Heart right ventricle (tissue), 16 donors: Measurements from ENCODE around the gene HRC. TPM values are rescaled to one million over a fixed set of nuclear protein-coding genes. Genes with fewer than 3 reads are reported as not detected.
A peak's percentile ranks its signal among the peaks of the same experiment; 100 is the strongest.

ENCODE experiments used
- ATAC-seq, 8 donors: fragments of 200-7000 bp; cut with Tn5 transposase; one replicate each; pipeline ENCODE4 v1.9.1; 2020; ENCODE audit warnings: mild to moderate bottlenecking in 8 of 8, moderate library complexity in 8 of 8, moderate number of reproducible peaks in 1 of 8
- DNase-seq, 2 donors: peaks; one replicate each; pipeline ENCODE4 v3.0.0-alpha.2; 2020
- H3K27ac ChIP-seq, 10 donors: fragments of 200-600 bp; sonication (generic) in 2 of 10; one replicate each; pipeline versions ENCODE4 v1.5.0 to v1.8.0; 2020 to 2022; ENCODE audit warnings: mild to moderate bottlenecking in 3 of 10
- H3K27me3 ChIP-seq, 7 donors: fragments of 200-600 bp; one replicate each; pipeline ENCODE4 v1.8.0; 2021 to 2022; ENCODE audit warnings: mild to moderate bottlenecking in 2 of 7
- H3K36me3 ChIP-seq, 9 donors: fragments of 200-600 bp; sonication (generic) in 1 of 9; one replicate each; pipeline versions ENCODE4 v1.5.0 to v1.8.0; 2020 to 2022; ENCODE audit warnings: mild to moderate bottlenecking in 2 of 9
- H3K4me1 ChIP-seq, 9 donors: fragments of 200-600 bp; sonication (generic) in 1 of 9; one replicate each; pipeline versions ENCODE4 v1.5.0 to v1.8.0; 2020 to 2022; ENCODE audit warnings: mild to moderate bottlenecking in 4 of 9
- H3K4me3 ChIP-seq, 10 donors: fragments of 200-600 bp; sonication (generic) in 2 of 10; one replicate each; pipeline versions ENCODE4 v1.5.0 to v1.8.0; 2020 to 2022; ENCODE audit warnings: mild to moderate bottlenecking in 7 of 10, moderate library complexity in 2 of 10
- H3K9me3 ChIP-seq, 11 donors: fragments of 200-600 bp in 10 of 11; sonication (generic) in 2 of 11; one replicate each; pipeline versions ENCODE4 v1.5.0 to v1.8.0; 2013 to 2022; ENCODE audit warnings: mild to moderate bottlenecking in 2 of 11, control low read depth in 1 of 11, moderate library complexity in 1 of 11
- WGBS, 2 donors: extraction: QIAGEN DNeasy Blood & Tissue Kit; methylation state at CpG; one replicate each; pipeline ENCODE4 v1.1.7; 2013; ENCODE audit warnings: inconsistent platforms in 1 of 2; 5-methylcytosine and 5-hydroxymethylcytosine counted together
- intact Hi-C, 10 donors: fragments of 100-400 bp; cut with DNase I; formaldehyde crosslinking; loops; one replicate each; pipeline versions ENCODE4 v1.11.1 to v1.14.2; 2022
- polyA plus RNA-seq, 2 donors: library from polyadenylated mRNA; stranded (reverse); fragments of 200-250 nt; gene quantifications; one replicate each; pipeline ENCODE4 v1.2.3, GENCODE V29; 2013
- total RNA-seq, 10 donors: library from RNA; stranded (reverse); fragmentation: NEBNext Ultra II Directional in 3 of 10; extraction: Animal tissue kit (Norgen Biotek cat#: 25700) in 3 of 10; gene quantifications; one replicate each; pipeline versions ENCODE4 v1.2.1 to v1.2.4, GENCODE V29; 2021 to 2023
- TF ChIP-seq, protein P1 (sequence below), 9 donors: fragments of 200-600 bp; sonication (generic) in 2 of 9; IDR thresholded peaks; one replicate each; pipeline versions ENCODE4 v1.5.0 to v1.8.0; 2021 to 2022; ENCODE audit warnings: antibody characterized with exemption in 9 of 9, mild to moderate bottlenecking in 5 of 9, moderate library complexity in 1 of 9
- donor health status: Arrhythmogenic right ventricular cardiomyopathy.
- donor health status: ischemic (EF 13 %, LVEDD 7.1; RV severe dilation, severe dysfunction).
- donor health status: healthy with polysubstance abuse.
- donor health status: DM: no; HTN: yes; CAD: no.
- donor health status: DM: no; HTN: no; CAD: no.
- donor health status: ischemic (EF 25% LVEDD 6.9; RV normal size, moderate dysfunction).
- donor health status: ischemic (EF 25% LVEDD 5.7; RV mildly dilated, moderate dysfunction).
- donor health status: healthy.
- donor health status: DM: yes; HTN: yes; CAD: no.
- donor health status: Ischemic cardiomyopathy.
- donor health status: ischemic (EF 35%, LVEDD 5.7; RV mildly dilated, moderate dysfunction).
- donor health status: nonischemic (EF 11% LVEDD 7.7; RV severe dilation, severe dysfunction).
- donor health status: DM: yes; HTN: yes; CAD: no.
- donor health status: PGD.
- donor health status: ischemic (EF 29% LVEDD 5.4; RV normal size, mild dysfunction).
- donor health status: nonischemic (EF 23%, LVEDD 6.1; RV moderate dilation, normal function).

The HRC gene
- total and polyA plus RNA-seq, 12 donors = 331 to 1,557 (median 1,008) TPM

- Histone ChIP-seq H3K9me3 (no peaks in the 10 kb centered on the region), H3K27me3 (peaks cover 0 to 12% (median 0%) of the 10 kb centered on the region in 7 donors), H3K27ac (no peak overlapping the region), H3K4me1 (peaks cover 7 to 35% (median 14%) of the 10 kb centered on the region in 9 donors), H3K4me3 (no peak overlapping the region), H3K36me3 (no peaks in the 10 kb centered on the region)
- intact Hi-C loops = loop anchor here in 1 of 10 donors (5.0 kb wide), 1 partner anchor 44 kb away; no protein-coding TSS in a partner anchor
- TF ChIP-seq, protein P1, sequence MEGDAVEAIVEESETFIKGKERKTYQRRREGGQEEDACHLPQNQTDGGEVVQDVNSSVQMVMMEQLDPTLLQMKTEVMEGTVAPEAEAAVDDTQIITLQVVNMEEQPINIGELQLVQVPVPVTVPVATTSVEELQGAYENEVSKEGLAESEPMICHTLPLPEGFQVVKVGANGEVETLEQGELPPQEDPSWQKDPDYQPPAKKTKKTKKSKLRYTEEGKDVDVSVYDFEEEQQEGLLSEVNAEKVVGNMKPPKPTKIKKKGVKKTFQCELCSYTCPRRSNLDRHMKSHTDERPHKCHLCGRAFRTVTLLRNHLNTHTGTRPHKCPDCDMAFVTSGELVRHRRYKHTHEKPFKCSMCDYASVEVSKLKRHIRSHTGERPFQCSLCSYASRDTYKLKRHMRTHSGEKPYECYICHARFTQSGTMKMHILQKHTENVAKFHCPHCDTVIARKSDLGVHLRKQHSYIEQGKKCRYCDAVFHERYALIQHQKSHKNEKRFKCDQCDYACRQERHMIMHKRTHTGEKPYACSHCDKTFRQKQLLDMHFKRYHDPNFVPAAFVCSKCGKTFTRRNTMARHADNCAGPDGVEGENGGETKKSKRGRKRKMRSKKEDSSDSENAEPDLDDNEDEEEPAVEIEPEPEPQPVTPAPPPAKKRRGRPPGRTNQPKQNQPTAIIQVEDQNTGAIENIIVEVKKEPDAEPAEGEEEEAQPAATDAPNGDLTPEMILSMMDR (IDR thresholded peaks at IDR 0.05) = no peak
- WGBS, 2 donors = 80 to 81% methylated on average over 6 of the region's 6 CpGs
- ATAC-seq (no peak), DNase-seq (no peak)
Observed at GRCh38 chr19:49141352-49141751, 13.8 kb downstream of the HRC start.

DNA sequence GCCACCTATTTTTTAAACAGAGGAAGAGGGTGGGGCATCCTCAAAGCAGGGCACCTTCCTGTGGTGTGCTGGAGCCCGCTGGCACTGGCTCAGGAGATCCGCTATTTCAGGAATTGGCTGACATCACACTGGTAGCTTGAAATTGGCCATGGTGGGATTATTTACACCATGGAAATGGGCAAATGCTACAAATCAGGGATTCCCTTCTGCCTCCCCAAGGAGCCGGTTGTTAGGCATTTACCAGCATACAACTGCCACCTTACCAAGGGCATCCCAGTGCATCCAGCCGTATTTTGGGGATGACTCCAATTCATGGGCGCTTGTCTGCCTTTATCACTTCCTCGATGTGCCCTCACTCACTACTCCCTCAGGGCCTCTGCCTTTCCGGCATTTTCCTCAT is 14.2 kb downstream of the HRC start:
- H3K36me3 ChIP-seq = no peaks in the 10 kb centered on the region
- intact Hi-C loops = loop anchor here in 1 of 10 donors (5.0 kb wide), 1 partner anchor 44 kb away; no protein-coding TSS in a partner anchor
- TF ChIP-seq, protein P1 (IDR thresholded peaks at IDR 0.05) = no peak
- peaks cover 4 to 35% (median 13%) of the 10 kb centered on the region in 9 donors for H3K4me1 ChIP-seq
- 74 to 81% methylated on average over 7 of the region's 7 CpGs for WGBS, 2 donors
- peaks cover 0 to 10% (median 0%) of the 10 kb centered on the region in 7 donors for H3K27me3 ChIP-seq
- ATAC-seq = no peak
- no peak for DNase-seq
- H3K9me3 ChIP-seq = no peaks in the 10 kb centered on the region
- H3K4me3 ChIP-seq = no peak overlapping the region
- H3K27ac ChIP-seq = no peak overlapping the region

- no peaks in the 10 kb centered on the region for H3K36me3 ChIP-seq
- WGBS, 2 donors = 64 to 67% methylated on average over 10 of the region's 10 CpGs
- H3K4me3 ChIP-seq = peak overlapping the region in 2 of 10 donors; percentile 13 to 16
- H3K9me3 ChIP-seq = no peaks in the 10 kb centered on the region
- peaks cover 0 to 29% (median 16%) of the 10 kb centered on the region in 9 donors for H3K4me1 ChIP-seq
- H3K27ac ChIP-seq = peak overlapping the region in 9 of 10 donors; percentile 21 to 69 (median 53)
- DNase-seq = peak; percentile 79 to 85
- intact Hi-C loops = no loop called here
- peak; percentile 53 to 79 (median 66) for ATAC-seq
- H3K27me3 ChIP-seq = peaks cover 0 to 19% (median 0%) of the 10 kb centered on the region in 7 donors
- TF ChIP-seq, protein P1 (IDR thresholded peaks at IDR 0.05) = no peak
Observed at GRCh38 chr19:49136771-49137171, 18.4 kb downstream of the HRC start.

GRCh38 chr19:49135686-49136085 is 19.5 kb downstream of the HRC start:
- ATAC-seq = no peak
- TF ChIP-seq, protein P1 (IDR thresholded peaks at IDR 0.05) = no peak
- 83 to 91% methylated on average over 5 of the region's 5 CpGs for WGBS, 2 donors
- peak overlapping the region in 4 of 10 donors; percentile 51 to 68 (median 54) for H3K27ac ChIP-seq
- H3K9me3 ChIP-seq = no peaks in the 10 kb centered on the region
- peaks cover 0 to 19% (median 0%) of the 10 kb centered on the region in 7 donors for H3K27me3 ChIP-seq
- H3K36me3 ChIP-seq = no peaks in the 10 kb centered on the region
- DNase-seq = no peak
- intact Hi-C loops = no loop called here
- peaks cover 0 to 29% (median 16%) of the 10 kb centered on the region in 9 donors for H3K4me1 ChIP-seq
- no peak overlapping the region for H3K4me3 ChIP-seq
